Stimulated activated CD8-positive, alpha-beta memory T cell treated with anti-CD3 and anti-CD28 coated beads, Interleukin-4, amount 100 ng/mL, for 4 hours (primary cell): ENCODE results near the gene SCTR.

Experiments used
- DNase-seq, 2 donors: peaks; one replicate each; pipeline ENCODE4 v3.0.0-alpha.2; 2020; ENCODE audit warnings: low read depth in 2 of 2, low spot score in 1 of 2

Gene SCTR

GRCh38 chr2:119488245-119489214 lies 35.8 kb downstream of the SCTR start:
- no peak for DNase-seq

- DNase-seq, result no peak
Measured at GRCh38 chr2:119487434-119488244, 36.6 kb downstream of the SCTR start.

GRCh38 chr2:119486886-119487285 lies 37.4 kb downstream of the SCTR start:
- DNase-seq, result no peak

GRCh38 chr2:119486196-119486827 lies 38.0 kb downstream of the SCTR start:
- DNase-seq, result no peak

GRCh38 chr2:119485336-119486110 lies 38.8 kb downstream of the SCTR start:
- no peak for DNase-seq

- no peak for DNase-seq
Measured at GRCh38 chr2:119484834-119485233, 39.4 kb downstream of the SCTR start.

- DNase-seq, result no peak
Measured at GRCh38 chr2:119483896-119484718, 40.2 kb downstream of the SCTR start.

- DNase-seq, result no peak
Measured at GRCh38 chr2:119483395-119483753, 40.9 kb downstream of the SCTR start.

GRCh38 chr2:119482481-119483394 lies 41.5 kb downstream of the SCTR start:
- no peak for DNase-seq

- no peak for DNase-seq
Measured at GRCh38 chr2:119481501-119482455, 42.5 kb downstream of the SCTR start.

GRCh38 chr2:119480718-119481142 lies 43.6 kb downstream of the SCTR start:
- no peak for DNase-seq

- DNase-seq, result no peak
Measured at GRCh38 chr2:119480184-119480583, 44.1 kb downstream of the SCTR start.

- DNase-seq, result no peak
Measured at GRCh38 chr2:119478978-119479295, 45.3 kb downstream of the SCTR start.

- no peak for DNase-seq
Measured at GRCh38 chr2:119478188-119478977, 45.9 kb downstream of the SCTR start.

- no peak for DNase-seq
Measured at GRCh38 chr2:119477113-119477505, 47.2 kb downstream of the SCTR start.

- no peak for DNase-seq
Measured at GRCh38 chr2:119476301-119477112, 47.8 kb downstream of the SCTR start.
